GM23338 (cell line): Measurements from ENCODE around the gene HECTD3. TPM values are rescaled to one million over a fixed set of nuclear protein-coding genes. Genes with fewer than 3 reads are reported as not detected.

Source experiments
- ATAC-seq: fragments of 200-7000 bp; cut with Tn5 transposase; 3 replicates; pipeline ENCODE4 v1.9.1; 2020
- DNase-seq: peaks from one replicate; pipeline ENCODE4 v3.0.0-alpha.2; 2015; ENCODE audit warnings: low spot score
- H2AFZ ChIP-seq: fragments of 200-600 bp; sonication (generic); 2 replicates; pipeline ENCODE4 v1.8.0; 2016; ENCODE audit warnings: antibody characterized with exemption, mild to moderate bottlenecking, moderate library complexity
- H3F3A ChIP-seq: fragments of 200-600 bp; sonication (generic); replicated peaks from 2 replicates; pipeline ENCODE4 v1.8.0; 2017; ENCODE audit warnings: antibody characterized with exemption, mixed run types, low read depth
- H3K27ac ChIP-seq: fragments of 200-600 bp; sonication (generic); 2 replicates; pipeline ENCODE4 v1.6.1; 2016; ENCODE audit warnings: low read depth
- H3K27me3 ChIP-seq: fragments of 200-600 bp; sonication (generic); 2 replicates; pipeline ENCODE4 v1.8.0; 2016; ENCODE audit warnings: mild to moderate bottlenecking, mixed run types, moderate library complexity; ENCODE audit not compliant: insufficient read depth
- H3K36me3 ChIP-seq: fragments of 200-600 bp; sonication (generic); 2 replicates; pipeline ENCODE4 v1.8.0; 2016; ENCODE audit warnings: mild to moderate bottlenecking; ENCODE audit not compliant: insufficient read depth
- H3K4me1 ChIP-seq: fragments of 200-600 bp; sonication (generic); 2 replicates; pipeline ENCODE4 v1.8.0; 2016; ENCODE audit warnings: mild to moderate bottlenecking, moderate library complexity; ENCODE audit not compliant: insufficient read depth
- H3K4me2 ChIP-seq: fragments of 200-600 bp; sonication (generic); 2 replicates; pipeline ENCODE4 v1.7.1; 2017; ENCODE audit warnings: mixed run types
- H3K4me3 ChIP-seq: fragments of 200-600 bp; sonication (generic); 2 replicates; pipeline ENCODE4 v1.6.1; 2016; ENCODE audit warnings: mixed run types
- H3K79me2 ChIP-seq: fragments of 200-600 bp; sonication (generic); replicated peaks from 2 replicates; pipeline ENCODE4 v1.8.0; 2017; ENCODE audit warnings: mild to moderate bottlenecking; ENCODE audit not compliant: insufficient read depth
- H3K9me2 ChIP-seq: fragments of 200-600 bp; sonication (generic); 2 replicates; pipeline ENCODE4 v1.8.0; 2017; ENCODE audit not compliant: insufficient read depth
- H4K20me1 ChIP-seq: fragments of 200-600 bp; sonication (generic); replicated peaks from 2 replicates; pipeline ENCODE4 v1.8.0; 2017; ENCODE audit warnings: mild to moderate bottlenecking; ENCODE audit not compliant: insufficient read depth
- H3K27ac Mint-ChIP-seq: 2 replicates; pipeline ENCODE4 v1.8.0; 2020; ENCODE audit warnings: inconsistent platforms, mild to moderate bottlenecking, moderate library complexity, mixed read lengths
- H3K27me3 Mint-ChIP-seq: 3 replicates; pipeline ENCODE4 v1.8.0; 2022; ENCODE audit warnings: low read depth, mild to moderate bottlenecking, moderate library complexity, mixed read lengths, inconsistent platforms; ENCODE audit not compliant: insufficient read depth, poor library complexity
- H3K36me3 Mint-ChIP-seq: 3 replicates; pipeline ENCODE4 v1.8.0; 2021; ENCODE audit warnings: low read depth, mild to moderate bottlenecking, inconsistent platforms, moderate library complexity, mixed read lengths
- H3K4me1 Mint-ChIP-seq: 3 replicates; pipeline ENCODE4 v1.8.0; 2020; ENCODE audit warnings: mild to moderate bottlenecking, inconsistent platforms, mixed read lengths
- H3K4me3 Mint-ChIP-seq: 3 replicates; pipeline ENCODE4 v1.8.0; 2021; ENCODE audit warnings: moderate library complexity, mild to moderate bottlenecking, inconsistent platforms, mixed read lengths
- H3K9me3 Mint-ChIP-seq: 3 replicates; pipeline ENCODE4 v1.8.0; 2020; ENCODE audit warnings: moderate library complexity, mild to moderate bottlenecking, inconsistent platforms, mixed read lengths
- NANOG ChIP-seq: IDR thresholded peaks from 2 replicates; pipeline ENCODE4 v1.6.1; 2016; ENCODE audit warnings: antibody characterized with exemption, borderline replicate concordance
- POLR2AphosphoS5 ChIP-seq: IDR thresholded peaks from 2 replicates; pipeline ENCODE4 v1.6.1; 2016; ENCODE audit warnings: antibody characterized with exemption, low read depth
- STAT1 ChIP-seq: IDR thresholded peaks from one replicate; pipeline ENCODE4 v1.6.1; 2016; ENCODE audit warnings: antibody characterized with exemption; ENCODE audit not compliant: unreplicated experiment
- ZNF114 ChIP-seq: fragments of 250-450 bp; sonication (Bioruptor Pico); IDR thresholded peaks from 2 replicates; pipeline ENCODE4 v1.5.0; 2020; ENCODE audit warnings: mild to moderate bottlenecking, moderate library complexity
- polyA plus RNA-seq: library from polyadenylated mRNA; unstranded; fragments of >200 nt; fragmentation: Nextera tagmentation; extraction: Ambion mirVana; gene quantifications from 2 replicates; pipeline ENCODE4 v1.2.1, GENCODE V29; 2016
- total RNA-seq: library from RNA; depleted of rRNA; stranded (reverse); fragments of >200 nt; shearing (Covaris generic); gene quantifications from 2 replicates; pipeline ENCODE4 v1.2.3, GENCODE V29; 2014
- TF ChIP-seq, protein P1 (sequence below): IDR thresholded peaks from one replicate; pipeline ENCODE4 v1.6.1; 2018; ENCODE audit warnings: antibody characterized with exemption; ENCODE audit not compliant: unreplicated experiment
- TF ChIP-seq, protein P2 (sequence below): fragments of 250-450 bp; sonication (Bioruptor Pico); IDR thresholded peaks from 2 replicates; pipeline ENCODE4 v1.5.0; 2020; ENCODE audit warnings: mild to moderate bottlenecking, moderate library complexity
- TF ChIP-seq, protein P3 (sequence below): IDR thresholded peaks from 2 replicates; pipeline ENCODE4 v1.6.1; 2016; ENCODE audit warnings: antibody characterized with exemption

Gene HECTD3
- total and polyA plus RNA-seq, 2 experiments from 2014 or later, result 13.1 to 31.4 TPM

DNA sequence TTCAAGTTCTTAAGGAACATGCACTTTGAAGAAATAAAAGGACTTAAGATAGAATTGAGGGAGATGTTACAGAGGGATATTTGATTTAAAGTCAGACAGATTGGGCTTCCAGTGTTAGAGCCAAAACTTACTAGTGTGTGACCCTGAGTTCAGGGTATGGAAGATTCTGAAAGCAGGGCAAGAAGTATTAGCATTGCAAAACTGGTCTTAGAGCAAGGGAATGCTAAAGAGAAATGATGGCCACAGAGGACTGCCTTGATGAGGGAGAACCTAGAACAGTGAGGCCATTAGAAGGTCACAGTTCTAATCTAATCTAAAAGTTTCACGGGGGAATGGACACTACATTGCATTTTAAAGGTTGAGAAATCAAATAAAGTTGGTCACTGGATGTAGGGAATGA is 46.4 kb upstream of the HECTD3 start (continued):
- TF ChIP-seq NANOG, result no peak
- no peak for TF ChIP-seq ZNF114 (CRISPR knock-in tag)

DNA sequence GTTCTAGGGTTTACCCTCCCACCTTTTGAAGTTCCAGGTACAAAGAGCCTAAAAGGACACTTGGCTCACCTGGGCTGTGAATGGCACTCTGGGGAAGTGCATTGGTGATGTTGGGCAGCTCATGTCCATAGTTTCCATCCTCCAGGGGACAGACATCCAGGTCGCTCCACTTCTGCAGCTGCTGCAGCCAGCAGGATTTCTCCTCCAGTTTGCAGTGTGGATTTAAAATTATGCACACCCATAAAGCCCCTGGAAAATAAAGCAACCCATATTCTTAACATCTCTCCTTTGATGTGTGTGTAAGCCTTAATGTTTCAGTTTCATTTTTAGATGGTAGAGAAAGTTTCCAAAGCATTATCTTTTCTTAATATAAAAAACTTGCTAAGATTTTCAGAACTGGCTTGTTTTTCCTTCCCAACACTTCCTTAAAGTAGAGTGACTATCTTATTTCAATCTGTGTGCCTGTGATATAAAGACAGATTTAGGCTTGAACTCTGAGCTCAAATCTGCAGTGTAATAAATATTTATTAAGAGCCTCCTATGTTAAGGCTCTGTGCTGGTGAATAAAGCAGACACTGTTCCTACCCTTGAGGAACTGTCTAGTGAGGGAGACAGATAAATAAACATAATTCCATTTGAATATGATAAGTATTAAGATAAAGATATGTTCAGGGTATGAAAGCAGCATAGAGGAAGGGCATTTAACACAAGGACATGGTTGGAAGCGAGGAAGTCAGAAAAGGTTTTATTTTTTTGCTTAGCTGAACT is 40.1 kb upstream of the HECTD3 start:
- Histone ChIP-seq H3K4me2 (no peak overlapping the region), H3F3A (no peaks in the 10 kb centered on the region), H3K4me1 (no peaks in the 10 kb centered on the region), H3K36me3 (no peaks in the 10 kb centered on the region), H3K79me2 (no peaks in the 10 kb centered on the region), H3K4me3 (no peak overlapping the region), H3K9me2 (no peaks in the 10 kb centered on the region), H3K27me3 (no peaks in the 10 kb centered on the region), H2AFZ (no peak overlapping the region), H4K20me1 (no peaks in the 10 kb centered on the region), H3K27ac (no peak overlapping the region)
- no peak for ATAC-seq
- Mint-ChIP-seq H3K27ac (no peak overlapping the region), H3K27me3 (peaks cover 3% of the 10 kb centered on the region), H3K36me3 (no peaks in the 10 kb centered on the region), H3K9me3 (no peaks in the 10 kb centered on the region), H3K4me1 (no peaks in the 10 kb centered on the region), H3K4me3 (no peak overlapping the region)
- DNase-seq, result no peak
- TF ChIP-seq, protein P1, sequence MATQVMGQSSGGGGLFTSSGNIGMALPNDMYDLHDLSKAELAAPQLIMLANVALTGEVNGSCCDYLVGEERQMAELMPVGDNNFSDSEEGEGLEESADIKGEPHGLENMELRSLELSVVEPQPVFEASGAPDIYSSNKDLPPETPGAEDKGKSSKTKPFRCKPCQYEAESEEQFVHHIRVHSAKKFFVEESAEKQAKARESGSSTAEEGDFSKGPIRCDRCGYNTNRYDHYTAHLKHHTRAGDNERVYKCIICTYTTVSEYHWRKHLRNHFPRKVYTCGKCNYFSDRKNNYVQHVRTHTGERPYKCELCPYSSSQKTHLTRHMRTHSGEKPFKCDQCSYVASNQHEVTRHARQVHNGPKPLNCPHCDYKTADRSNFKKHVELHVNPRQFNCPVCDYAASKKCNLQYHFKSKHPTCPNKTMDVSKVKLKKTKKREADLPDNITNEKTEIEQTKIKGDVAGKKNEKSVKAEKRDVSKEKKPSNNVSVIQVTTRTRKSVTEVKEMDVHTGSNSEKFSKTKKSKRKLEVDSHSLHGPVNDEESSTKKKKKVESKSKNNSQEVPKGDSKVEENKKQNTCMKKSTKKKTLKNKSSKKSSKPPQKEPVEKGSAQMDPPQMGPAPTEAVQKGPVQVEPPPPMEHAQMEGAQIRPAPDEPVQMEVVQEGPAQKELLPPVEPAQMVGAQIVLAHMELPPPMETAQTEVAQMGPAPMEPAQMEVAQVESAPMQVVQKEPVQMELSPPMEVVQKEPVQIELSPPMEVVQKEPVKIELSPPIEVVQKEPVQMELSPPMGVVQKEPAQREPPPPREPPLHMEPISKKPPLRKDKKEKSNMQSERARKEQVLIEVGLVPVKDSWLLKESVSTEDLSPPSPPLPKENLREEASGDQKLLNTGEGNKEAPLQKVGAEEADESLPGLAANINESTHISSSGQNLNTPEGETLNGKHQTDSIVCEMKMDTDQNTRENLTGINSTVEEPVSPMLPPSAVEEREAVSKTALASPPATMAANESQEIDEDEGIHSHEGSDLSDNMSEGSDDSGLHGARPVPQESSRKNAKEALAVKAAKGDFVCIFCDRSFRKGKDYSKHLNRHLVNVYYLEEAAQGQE, result no peak
- TF ChIP-seq, protein P2, sequence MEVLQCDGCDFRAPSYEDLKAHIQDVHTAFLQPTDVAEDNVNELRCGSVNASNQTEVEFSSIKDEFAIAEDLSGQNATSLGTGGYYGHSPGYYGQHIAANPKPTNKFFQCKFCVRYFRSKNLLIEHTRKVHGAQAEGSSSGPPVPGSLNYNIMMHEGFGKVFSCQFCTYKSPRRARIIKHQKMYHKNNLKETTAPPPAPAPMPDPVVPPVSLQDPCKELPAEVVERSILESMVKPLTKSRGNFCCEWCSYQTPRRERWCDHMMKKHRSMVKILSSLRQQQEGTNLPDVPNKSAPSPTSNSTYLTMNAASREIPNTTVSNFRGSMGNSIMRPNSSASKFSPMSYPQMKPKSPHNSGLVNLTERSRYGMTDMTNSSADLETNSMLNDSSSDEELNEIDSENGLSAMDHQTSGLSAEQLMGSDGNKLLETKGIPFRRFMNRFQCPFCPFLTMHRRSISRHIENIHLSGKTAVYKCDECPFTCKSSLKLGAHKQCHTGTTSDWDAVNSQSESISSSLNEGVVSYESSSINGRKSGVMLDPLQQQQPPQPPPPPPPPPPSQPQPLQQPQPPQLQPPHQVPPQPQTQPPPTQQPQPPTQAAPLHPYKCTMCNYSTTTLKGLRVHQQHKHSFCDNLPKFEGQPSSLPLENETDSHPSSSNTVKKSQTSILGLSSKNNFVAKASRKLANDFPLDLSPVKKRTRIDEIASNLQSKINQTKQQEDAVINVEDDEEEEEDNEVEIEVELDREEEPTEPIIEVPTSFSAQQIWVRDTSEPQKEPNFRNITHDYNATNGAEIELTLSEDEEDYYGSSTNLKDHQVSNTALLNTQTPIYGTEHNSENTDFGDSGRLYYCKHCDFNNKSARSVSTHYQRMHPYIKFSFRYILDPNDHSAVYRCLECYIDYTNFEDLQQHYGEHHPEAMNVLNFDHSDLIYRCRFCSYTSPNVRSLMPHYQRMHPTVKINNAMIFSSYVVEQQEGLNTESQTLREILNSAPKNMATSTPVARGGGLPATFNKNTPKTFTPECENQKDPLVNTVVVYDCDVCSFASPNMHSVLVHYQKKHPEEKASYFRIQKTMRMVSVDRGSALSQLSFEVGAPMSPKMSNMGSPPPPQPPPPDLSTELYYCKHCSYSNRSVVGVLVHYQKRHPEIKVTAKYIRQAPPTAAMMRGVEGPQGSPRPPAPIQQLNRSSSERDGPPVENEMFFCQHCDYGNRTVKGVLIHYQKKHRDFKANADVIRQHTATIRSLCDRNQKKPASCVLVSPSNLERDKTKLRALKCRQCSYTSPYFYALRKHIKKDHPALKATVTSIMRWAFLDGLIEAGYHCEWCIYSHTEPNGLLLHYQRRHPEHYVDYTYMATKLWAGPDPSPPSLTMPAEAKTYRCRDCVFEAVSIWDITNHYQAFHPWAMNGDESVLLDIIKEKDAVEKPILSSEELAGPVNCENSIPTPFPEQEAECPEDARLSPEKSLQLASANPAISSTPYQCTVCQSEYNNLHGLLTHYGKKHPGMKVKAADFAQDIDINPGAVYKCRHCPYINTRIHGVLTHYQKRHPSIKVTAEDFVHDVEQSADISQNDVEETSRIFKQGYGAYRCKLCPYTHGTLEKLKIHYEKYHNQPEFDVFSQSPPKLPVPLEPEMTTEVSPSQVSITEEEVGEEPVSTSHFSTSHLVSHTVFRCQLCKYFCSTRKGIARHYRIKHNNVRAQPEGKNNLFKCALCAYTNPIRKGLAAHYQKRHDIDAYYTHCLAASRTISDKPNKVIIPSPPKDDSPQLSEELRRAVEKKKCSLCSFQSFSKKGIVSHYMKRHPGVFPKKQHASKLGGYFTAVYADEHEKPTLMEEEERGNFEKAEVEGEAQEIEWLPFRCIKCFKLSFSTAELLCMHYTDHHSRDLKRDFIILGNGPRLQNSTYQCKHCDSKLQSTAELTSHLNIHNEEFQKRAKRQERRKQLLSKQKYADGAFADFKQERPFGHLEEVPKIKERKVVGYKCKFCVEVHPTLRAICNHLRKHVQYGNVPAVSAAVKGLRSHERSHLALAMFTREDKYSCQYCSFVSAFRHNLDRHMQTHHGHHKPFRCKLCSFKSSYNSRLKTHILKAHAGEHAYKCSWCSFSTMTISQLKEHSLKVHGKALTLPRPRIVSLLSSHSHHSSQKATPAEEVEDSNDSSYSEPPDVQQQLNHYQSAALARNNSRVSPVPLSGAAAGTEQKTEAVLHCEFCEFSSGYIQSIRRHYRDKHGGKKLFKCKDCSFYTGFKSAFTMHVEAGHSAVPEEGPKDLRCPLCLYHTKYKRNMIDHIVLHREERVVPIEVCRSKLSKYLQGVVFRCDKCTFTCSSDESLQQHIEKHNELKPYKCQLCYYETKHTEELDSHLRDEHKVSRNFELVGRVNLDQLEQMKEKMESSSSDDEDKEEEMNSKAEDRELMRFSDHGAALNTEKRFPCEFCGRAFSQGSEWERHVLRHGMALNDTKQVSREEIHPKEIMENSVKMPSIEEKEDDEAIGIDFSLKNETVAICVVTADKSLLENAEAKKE (CRISPR knock-in tag), result no peak
- TF ChIP-seq, protein P3, sequence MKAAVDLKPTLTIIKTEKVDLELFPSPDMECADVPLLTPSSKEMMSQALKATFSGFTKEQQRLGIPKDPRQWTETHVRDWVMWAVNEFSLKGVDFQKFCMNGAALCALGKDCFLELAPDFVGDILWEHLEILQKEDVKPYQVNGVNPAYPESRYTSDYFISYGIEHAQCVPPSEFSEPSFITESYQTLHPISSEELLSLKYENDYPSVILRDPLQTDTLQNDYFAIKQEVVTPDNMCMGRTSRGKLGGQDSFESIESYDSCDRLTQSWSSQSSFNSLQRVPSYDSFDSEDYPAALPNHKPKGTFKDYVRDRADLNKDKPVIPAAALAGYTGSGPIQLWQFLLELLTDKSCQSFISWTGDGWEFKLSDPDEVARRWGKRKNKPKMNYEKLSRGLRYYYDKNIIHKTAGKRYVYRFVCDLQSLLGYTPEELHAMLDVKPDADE, result no peak
- TF ChIP-seq POLR2AphosphoS5, result no peak
- no peak for TF ChIP-seq STAT1
- no peak for TF ChIP-seq NANOG
